NT2/D1 (cell line): ENCODE data around the gene PLEKHG4B.
"Not testable (repeated sequence)": the region's sequence is repeated elsewhere in the genome, so short reads cannot be mapped to it uniquely, and the experiment has no call there.

Experiments
- DNase-seq: peaks from one replicate; pipeline ENCODE4 v3.0.0-alpha.2; 2011; ENCODE audit warnings: low read depth, low spot score
- H3K27me3 ChIP-seq: 2 replicates; pipeline ENCODE4 v1.6.0; 2011; ENCODE audit warnings: mild to moderate bottlenecking; ENCODE audit not compliant: insufficient read length, insufficient read depth
- H3K36me3 ChIP-seq: 2 replicates; pipeline ENCODE4 v1.6.1; 2011; ENCODE audit warnings: mild to moderate bottlenecking, low read length, mixed read lengths; ENCODE audit not compliant: insufficient read depth, insufficient read length
- H3K4me1 ChIP-seq: 2 replicates; pipeline ENCODE4 v1.5.1; 2011; ENCODE audit not compliant: insufficient read depth, insufficient read length
- H3K4me3 ChIP-seq: 2 replicates; pipeline ENCODE4 v1.5.1; 2011; ENCODE audit warnings: low read depth; ENCODE audit not compliant: insufficient read length
- H3K9ac ChIP-seq: 2 replicates; pipeline ENCODE4 v1.6.0; 2011; ENCODE audit warnings: low read depth; ENCODE audit not compliant: insufficient read length
- H3K9me3 ChIP-seq: 2 replicates; pipeline ENCODE4 v1.5.1; 2011; ENCODE audit warnings: mild to moderate bottlenecking, low read length; ENCODE audit not compliant: insufficient read depth
- SUZ12 ChIP-seq: IDR thresholded peaks from 2 replicates; pipeline ENCODE4 v1.6.1; 2011; ENCODE audit not compliant: insufficient read length, insufficient read depth; ENCODE audit errors: extremely low read depth
- YY1 ChIP-seq: IDR thresholded peaks from 2 replicates; pipeline ENCODE4 v1.6.1; 2011; ENCODE audit not compliant: insufficient read length, insufficient read depth
- ZNF274 ChIP-seq: IDR thresholded peaks from 2 replicates; pipeline ENCODE4 v1.6.1; 2011; ENCODE audit warnings: mild to moderate bottlenecking, low read depth, low read length

Gene PLEKHG4B

DNA sequence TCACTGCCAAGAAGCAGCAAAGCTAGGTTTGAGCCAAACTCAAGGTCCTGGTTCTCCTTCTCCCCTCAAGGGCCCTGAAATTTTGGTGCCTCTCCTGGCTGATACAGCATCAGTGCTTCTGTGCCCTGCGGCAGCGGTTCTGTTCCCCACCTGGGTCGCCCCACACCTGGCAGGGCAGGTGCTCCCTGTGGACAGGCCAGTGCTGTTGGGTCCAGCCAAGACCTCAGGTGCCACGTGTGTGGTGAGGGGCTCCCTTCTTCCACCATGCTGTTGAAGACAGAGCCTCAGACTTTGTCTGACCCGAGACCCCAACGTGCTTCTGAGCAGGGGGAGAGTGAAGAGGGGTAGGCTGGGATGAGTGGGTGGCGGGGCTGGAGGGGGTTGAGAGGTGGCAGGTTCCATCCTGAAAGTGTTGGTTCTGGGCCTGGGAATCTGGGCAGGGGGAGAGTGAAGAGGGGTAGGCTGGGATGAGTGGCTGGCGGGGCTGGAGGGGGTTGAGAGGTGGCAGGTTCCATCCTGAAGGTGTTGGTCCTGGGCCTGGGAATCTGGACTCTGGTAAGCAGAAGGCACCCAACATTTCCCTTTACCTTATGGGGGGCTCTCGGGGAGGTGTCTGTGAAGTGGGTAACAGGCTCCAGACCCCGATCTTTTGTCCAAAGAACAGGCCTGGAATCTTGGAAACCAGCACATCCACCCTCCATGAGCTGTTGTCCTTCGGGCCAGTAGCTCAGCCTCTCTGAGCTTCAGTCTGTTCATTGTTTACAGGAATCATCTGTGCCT is 2.3 kb downstream of the PLEKHG4B start:
- Histone ChIP-seq H3K27me3 (no peaks in the 10 kb centered on the region), H3K4me1 (peaks cover 22% of the 10 kb centered on the region), H3K4me3 (no peak overlapping the region), H3K9ac (no peak overlapping the region), H3K36me3 (peaks cover 33% of the 10 kb centered on the region), H3K9me3 (no peaks in the 10 kb centered on the region)
- DNase-seq = no peak
- TF ChIP-seq YY1 (no peak), SUZ12 (no peak)

DNA sequence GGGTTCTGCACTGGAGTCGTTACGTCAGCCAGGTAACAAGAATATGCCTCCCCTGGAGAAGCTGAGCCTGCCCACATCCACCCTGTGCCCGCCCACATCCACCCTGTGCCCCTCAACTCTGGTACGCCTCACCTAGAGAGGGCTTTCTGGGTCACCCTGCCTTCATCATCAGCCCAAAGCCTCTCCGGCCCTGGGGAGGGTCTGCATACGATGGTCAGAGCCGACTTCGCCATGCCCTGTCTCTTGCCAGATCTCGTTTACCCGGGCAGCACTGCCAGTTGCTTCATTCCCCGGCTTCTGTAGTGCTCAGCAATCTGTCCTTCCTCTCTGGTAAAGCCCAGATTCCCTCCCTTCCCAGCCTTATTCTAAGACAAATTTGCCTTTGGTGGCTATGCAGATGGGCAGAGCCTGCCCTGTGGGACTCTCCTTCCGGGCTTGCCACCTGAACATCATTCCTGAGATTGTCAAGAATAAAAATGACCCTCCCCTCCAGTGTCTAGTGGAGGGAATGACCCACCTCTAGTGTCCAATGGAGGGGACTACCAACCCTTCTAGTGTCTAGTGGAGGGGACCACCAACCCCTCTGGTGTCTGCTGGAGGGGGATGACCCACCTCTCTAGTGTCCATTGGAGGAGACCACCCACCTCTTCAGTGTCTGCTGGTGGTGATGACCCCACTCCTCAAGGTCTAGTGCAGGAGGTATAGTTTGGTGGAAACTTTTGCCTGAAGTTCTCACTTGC is 3.4 kb downstream of the PLEKHG4B start:
- H3K9me3 ChIP-seq = peaks cover 6% of the 10 kb centered on the region; the same call in 1 of the 2 replicates
- TF ChIP-seq ZNF274 = no peak
- TF ChIP-seq SUZ12 = no peak
- TF ChIP-seq YY1 = no peak

DNA sequence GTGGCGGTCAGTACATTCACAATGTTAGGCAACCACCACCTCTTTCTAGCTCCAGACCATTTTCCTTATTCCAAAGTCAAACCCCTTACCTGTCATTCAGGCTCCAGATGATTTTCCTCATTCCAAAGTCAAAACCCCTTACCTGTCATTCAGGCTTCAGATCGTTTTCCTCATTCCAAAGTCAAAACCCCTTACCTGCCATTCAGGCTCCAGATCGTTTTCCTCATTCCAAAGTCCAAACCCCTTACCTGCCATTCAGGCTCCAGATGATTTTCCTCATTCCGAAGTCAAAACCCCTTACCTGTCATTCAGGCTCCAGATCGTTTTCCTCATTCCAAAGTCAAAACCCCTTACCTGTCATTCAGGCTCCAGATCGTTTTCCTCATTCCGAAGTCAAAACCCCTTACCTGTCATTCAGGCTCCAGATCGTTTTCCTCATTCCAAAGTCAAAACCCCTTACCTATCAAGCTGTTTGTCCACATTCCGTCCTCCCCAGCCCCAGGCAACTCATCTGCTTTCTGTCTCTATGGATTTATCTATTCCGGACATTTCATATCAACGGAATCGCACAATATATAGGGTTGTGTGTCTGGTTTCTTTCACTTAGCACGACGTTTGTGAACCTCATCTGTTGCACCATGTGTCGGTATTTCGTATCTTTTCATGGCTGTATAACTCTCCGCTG is 5.2 kb downstream of the PLEKHG4B start:
- TF ChIP-seq ZNF274 (no peak), YY1 (no peak), SUZ12 (no peak)
- H3K4me3 ChIP-seq = no peak overlapping the region
- no peaks in the 10 kb centered on the region for H3K27me3 ChIP-seq
- no peak overlapping the region for H3K9ac ChIP-seq
- H3K4me1 ChIP-seq = peaks cover 12% of the 10 kb centered on the region
- H3K9me3 ChIP-seq = peaks cover 6% of the 10 kb centered on the region; the same call in 1 of the 2 replicates
- DNase-seq = no peak
- H3K36me3 ChIP-seq = peaks cover 33% of the 10 kb centered on the region

More for the DNA sequence above, 3.4 kb downstream of the PLEKHG4B start:
- DNase-seq = no peak
- no peaks in the 10 kb centered on the region for H3K27me3 ChIP-seq
- H3K4me1 ChIP-seq = peaks cover 22% of the 10 kb centered on the region
- no peak overlapping the region for H3K9ac ChIP-seq
- peaks cover 33% of the 10 kb centered on the region for H3K36me3 ChIP-seq
- no peak overlapping the region for H3K4me3 ChIP-seq

DNA sequence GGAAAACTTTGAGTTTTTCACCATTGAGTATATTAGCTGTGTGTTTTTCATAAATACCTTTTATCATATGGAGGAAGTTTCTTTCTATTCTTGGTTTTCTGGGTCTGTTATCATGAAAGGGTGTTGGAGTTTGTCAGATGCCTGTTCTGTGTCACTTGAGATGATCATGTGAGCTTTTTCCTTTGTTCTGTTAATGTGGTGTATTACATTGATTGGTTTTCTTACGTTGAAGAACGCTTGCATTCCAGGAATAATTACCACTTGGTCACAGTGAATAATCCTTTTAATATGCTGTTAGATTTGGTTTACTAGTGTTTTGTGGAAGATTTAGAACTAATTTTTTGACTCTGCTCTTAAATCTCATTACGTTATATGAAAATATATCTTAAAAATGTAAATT is 7.8 kb downstream of the PLEKHG4B start:
- Histone ChIP-seq H3K27me3 (no peaks in the 10 kb centered on the region), H3K4me1 (peaks cover 3% of the 10 kb centered on the region), H3K9me3 (peaks cover 6% of the 10 kb centered on the region; the same call in 1 of the 2 replicates), H3K36me3 (peaks cover 35% of the 10 kb centered on the region), H3K4me3 (no peak overlapping the region), H3K9ac (no peak overlapping the region)
- DNase-seq = no peak
- TF ChIP-seq SUZ12 (no peak), YY1 (no peak), ZNF274 (no peak)

DNA sequence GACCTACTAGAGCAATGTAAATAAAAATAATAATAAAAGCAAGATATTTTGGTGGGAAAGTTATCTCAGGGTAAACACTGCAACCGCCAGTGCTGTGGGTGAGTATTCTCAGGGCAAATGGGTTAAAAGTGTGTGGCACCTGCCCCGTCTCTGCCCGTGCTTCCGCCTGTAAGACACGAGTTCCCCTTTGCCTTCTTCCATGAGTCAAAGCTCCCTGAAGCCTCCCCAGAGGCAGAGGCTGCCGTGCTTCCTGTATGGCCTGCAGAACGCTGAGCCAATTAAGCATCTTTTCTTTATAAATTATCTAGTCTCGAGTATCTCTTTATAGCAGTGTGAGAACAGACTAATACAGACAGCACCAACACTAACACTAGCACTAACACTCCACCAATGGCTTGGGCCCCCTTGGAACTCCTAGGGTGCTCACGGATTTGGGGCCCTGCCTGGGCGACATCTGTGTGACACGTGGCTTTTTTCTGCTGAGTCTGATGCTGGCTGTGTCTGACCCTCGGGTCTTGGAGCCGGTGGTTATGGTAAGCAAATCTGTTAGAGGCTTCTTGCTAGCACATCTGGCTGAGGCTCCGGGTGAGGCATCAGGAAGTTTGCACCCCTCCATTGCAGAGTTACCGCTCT is 10.6 kb downstream of the PLEKHG4B start:
- H3K4me3 ChIP-seq = no peak overlapping the region

DNA sequence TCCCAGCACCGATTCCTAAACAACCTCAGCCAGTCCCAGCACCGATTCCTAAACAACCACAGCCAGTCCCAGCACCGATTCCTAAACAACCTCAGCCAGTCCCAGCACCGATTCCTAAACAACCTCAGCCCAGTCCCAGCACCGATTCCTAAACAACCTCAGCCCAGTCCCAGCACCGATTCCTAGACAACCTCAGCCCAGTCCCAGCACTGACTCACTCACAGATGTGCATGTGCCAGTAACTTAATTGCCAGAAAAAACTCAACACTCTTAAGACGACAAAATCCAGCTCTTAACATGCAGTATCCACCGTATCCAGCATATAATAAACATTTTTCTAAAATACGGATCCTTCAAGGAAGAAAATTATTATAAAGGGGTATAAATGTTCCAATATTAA is 12.1 kb downstream of the PLEKHG4B start:
- H3K9ac ChIP-seq, H3K27me3 ChIP-seq: not testable (repeated sequence)
- peaks cover 35% of the 10 kb centered on the region for H3K36me3 ChIP-seq

More for the DNA sequence above, 10.6 kb downstream of the PLEKHG4B start:
- peaks cover 32% of the 10 kb centered on the region for H3K36me3 ChIP-seq
- no peaks in the 10 kb centered on the region for H3K27me3 ChIP-seq
- peaks cover 6% of the 10 kb centered on the region; the same call in 1 of the 2 replicates for H3K9me3 ChIP-seq
- no peak overlapping the region for H3K9ac ChIP-seq
- DNase-seq = no peak
- H3K4me1 ChIP-seq = peaks cover 8% of the 10 kb centered on the region
- TF ChIP-seq ZNF274 (no peak), YY1 (no peak), SUZ12 (no peak)

More for the DNA sequence above, 12.1 kb downstream of the PLEKHG4B start:
- H3K4me3 ChIP-seq, H3K4me1 ChIP-seq, H3K9me3 ChIP-seq, DNase-seq: not testable (repeated sequence)
